Heart right ventricle (tissue), 16 donors: ENCODE results near the gene GFOD1. TPM values are rescaled to one million over a fixed set of nuclear protein-coding genes. Genes with fewer than 3 reads are reported as not detected.

ENCODE experiments used
- ATAC-seq, 8 donors: fragments of 200-7000 bp; cut with Tn5 transposase; one replicate each; pipeline ENCODE4 v1.9.1; 2020; ENCODE audit warnings: mild to moderate bottlenecking in 8 of 8, moderate library complexity in 8 of 8, moderate number of reproducible peaks in 1 of 8
- DNase-seq, 2 donors: peaks; one replicate each; pipeline ENCODE4 v3.0.0-alpha.2; 2020
- H3K27ac ChIP-seq, 10 donors: fragments of 200-600 bp; sonication (generic) in 2 of 10; one replicate each; pipeline versions ENCODE4 v1.5.0 to v1.8.0; 2020 to 2022; ENCODE audit warnings: mild to moderate bottlenecking in 3 of 10
- H3K27me3 ChIP-seq, 7 donors: fragments of 200-600 bp; one replicate each; pipeline ENCODE4 v1.8.0; 2021 to 2022; ENCODE audit warnings: mild to moderate bottlenecking in 2 of 7
- H3K36me3 ChIP-seq, 9 donors: fragments of 200-600 bp; sonication (generic) in 1 of 9; one replicate each; pipeline versions ENCODE4 v1.5.0 to v1.8.0; 2020 to 2022; ENCODE audit warnings: mild to moderate bottlenecking in 2 of 9
- H3K4me1 ChIP-seq, 9 donors: fragments of 200-600 bp; sonication (generic) in 1 of 9; one replicate each; pipeline versions ENCODE4 v1.5.0 to v1.8.0; 2020 to 2022; ENCODE audit warnings: mild to moderate bottlenecking in 4 of 9
- H3K4me3 ChIP-seq, 10 donors: fragments of 200-600 bp; sonication (generic) in 2 of 10; one replicate each; pipeline versions ENCODE4 v1.5.0 to v1.8.0; 2020 to 2022; ENCODE audit warnings: mild to moderate bottlenecking in 7 of 10, moderate library complexity in 2 of 10
- H3K9me3 ChIP-seq, 11 donors: fragments of 200-600 bp in 10 of 11; sonication (generic) in 2 of 11; one replicate each; pipeline versions ENCODE4 v1.5.0 to v1.8.0; 2013 to 2022; ENCODE audit warnings: mild to moderate bottlenecking in 2 of 11, control low read depth in 1 of 11, moderate library complexity in 1 of 11
- WGBS, 2 donors: extraction: QIAGEN DNeasy Blood & Tissue Kit; methylation state at CpG; one replicate each; pipeline ENCODE4 v1.1.7; 2013; ENCODE audit warnings: inconsistent platforms in 1 of 2; 5-methylcytosine and 5-hydroxymethylcytosine counted together
- intact Hi-C, 10 donors: fragments of 100-400 bp; cut with DNase I; formaldehyde crosslinking; loops; one replicate each; pipeline versions ENCODE4 v1.11.1 to v1.14.2; 2022
- polyA plus RNA-seq, 2 donors: library from polyadenylated mRNA; stranded (reverse); fragments of 200-250 nt; gene quantifications; one replicate each; pipeline ENCODE4 v1.2.3, GENCODE V29; 2013
- total RNA-seq, 10 donors: library from RNA; stranded (reverse); fragmentation: NEBNext Ultra II Directional in 3 of 10; extraction: Animal tissue kit (Norgen Biotek cat#: 25700) in 3 of 10; gene quantifications; one replicate each; pipeline versions ENCODE4 v1.2.1 to v1.2.4, GENCODE V29; 2021 to 2023
- TF ChIP-seq, protein P1 (sequence below), 9 donors: fragments of 200-600 bp; sonication (generic) in 2 of 9; IDR thresholded peaks; one replicate each; pipeline versions ENCODE4 v1.5.0 to v1.8.0; 2021 to 2022; ENCODE audit warnings: antibody characterized with exemption in 9 of 9, mild to moderate bottlenecking in 5 of 9, moderate library complexity in 1 of 9
- donor health status: Arrhythmogenic right ventricular cardiomyopathy.
- donor health status: ischemic (EF 13 %, LVEDD 7.1; RV severe dilation, severe dysfunction).
- donor health status: healthy with polysubstance abuse.
- donor health status: DM: no; HTN: yes; CAD: no.
- donor health status: DM: no; HTN: no; CAD: no.
- donor health status: ischemic (EF 25% LVEDD 6.9; RV normal size, moderate dysfunction).
- donor health status: ischemic (EF 25% LVEDD 5.7; RV mildly dilated, moderate dysfunction).
- donor health status: healthy.
- donor health status: DM: yes; HTN: yes; CAD: no.
- donor health status: Ischemic cardiomyopathy.
- donor health status: ischemic (EF 35%, LVEDD 5.7; RV mildly dilated, moderate dysfunction).
- donor health status: nonischemic (EF 11% LVEDD 7.7; RV severe dilation, severe dysfunction).
- donor health status: DM: yes; HTN: yes; CAD: no.
- donor health status: PGD.
- donor health status: ischemic (EF 29% LVEDD 5.4; RV normal size, mild dysfunction).
- donor health status: nonischemic (EF 23%, LVEDD 6.1; RV moderate dilation, normal function).

GFOD1 gene
- total and polyA plus RNA-seq, 12 donors, result 13.8 to 96.5 (median 37.0) TPM

DNA sequence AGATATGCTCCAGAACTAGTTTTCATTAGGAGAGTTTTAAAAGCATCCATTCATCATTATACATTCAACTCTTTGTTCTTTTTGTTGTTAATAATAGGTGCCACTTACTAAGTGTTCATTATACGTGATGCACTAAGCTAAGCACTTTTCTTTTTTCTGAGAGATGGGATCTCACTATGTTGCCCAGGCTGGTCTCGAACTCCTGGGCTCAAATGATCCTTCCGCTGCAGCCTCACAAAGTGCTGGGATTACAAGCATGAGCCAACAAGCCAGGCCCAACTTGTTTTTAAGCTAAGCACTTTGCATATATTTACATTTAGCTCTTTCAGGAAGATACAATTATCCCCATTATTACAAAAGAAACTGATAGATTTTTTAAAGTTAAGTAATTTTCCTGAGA, 5.7 kb upstream of the GFOD1 start:
- DNase-seq, result no peak
- WGBS, 2 donors, result 92% methylated on average over 3 of the region's 3 CpGs
- ATAC-seq, result no peak
- Histone ChIP-seq H3K9me3 (no peaks in the 10 kb centered on the region), H3K4me1 (peaks cover 3 to 40% (median 24%) of the 10 kb centered on the region in 9 donors), H3K36me3 (no peaks in the 10 kb centered on the region), H3K4me3 (no peak overlapping the region), H3K27ac (no peak overlapping the region), H3K27me3 (no peaks in the 10 kb centered on the region)
- intact Hi-C loops, result no loop called here
- TF ChIP-seq, protein P1, sequence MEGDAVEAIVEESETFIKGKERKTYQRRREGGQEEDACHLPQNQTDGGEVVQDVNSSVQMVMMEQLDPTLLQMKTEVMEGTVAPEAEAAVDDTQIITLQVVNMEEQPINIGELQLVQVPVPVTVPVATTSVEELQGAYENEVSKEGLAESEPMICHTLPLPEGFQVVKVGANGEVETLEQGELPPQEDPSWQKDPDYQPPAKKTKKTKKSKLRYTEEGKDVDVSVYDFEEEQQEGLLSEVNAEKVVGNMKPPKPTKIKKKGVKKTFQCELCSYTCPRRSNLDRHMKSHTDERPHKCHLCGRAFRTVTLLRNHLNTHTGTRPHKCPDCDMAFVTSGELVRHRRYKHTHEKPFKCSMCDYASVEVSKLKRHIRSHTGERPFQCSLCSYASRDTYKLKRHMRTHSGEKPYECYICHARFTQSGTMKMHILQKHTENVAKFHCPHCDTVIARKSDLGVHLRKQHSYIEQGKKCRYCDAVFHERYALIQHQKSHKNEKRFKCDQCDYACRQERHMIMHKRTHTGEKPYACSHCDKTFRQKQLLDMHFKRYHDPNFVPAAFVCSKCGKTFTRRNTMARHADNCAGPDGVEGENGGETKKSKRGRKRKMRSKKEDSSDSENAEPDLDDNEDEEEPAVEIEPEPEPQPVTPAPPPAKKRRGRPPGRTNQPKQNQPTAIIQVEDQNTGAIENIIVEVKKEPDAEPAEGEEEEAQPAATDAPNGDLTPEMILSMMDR (IDR thresholded peaks at IDR 0.05), result no peak

DNA sequence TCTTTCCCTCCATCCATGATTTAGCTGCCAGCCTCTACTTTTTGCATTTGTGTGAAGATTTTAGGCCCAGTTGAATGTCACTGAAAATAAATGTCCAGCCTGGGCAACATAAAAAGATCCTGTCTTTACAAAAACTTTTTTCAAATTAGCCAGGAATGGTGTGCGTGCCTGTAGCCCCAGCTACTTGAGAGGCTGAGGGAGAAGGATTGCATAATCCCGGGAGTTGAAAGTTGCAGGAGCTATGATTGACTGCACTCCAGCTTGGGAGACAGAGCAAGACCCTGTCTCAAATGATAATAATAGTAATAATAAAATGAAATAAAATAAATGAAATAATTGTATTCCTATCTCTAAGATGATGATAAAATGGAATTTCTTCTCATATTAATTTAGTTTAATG, 5.0 kb upstream of the GFOD1 start:
- ATAC-seq (no peak), DNase-seq (no peak)
- TF ChIP-seq, protein P1 (IDR thresholded peaks at IDR 0.05), result no peak
- Histone ChIP-seq H3K27ac (no peak overlapping the region), H3K27me3 (no peaks in the 10 kb centered on the region), H3K36me3 (no peaks in the 10 kb centered on the region), H3K4me3 (no peak overlapping the region), H3K4me1 (peaks cover 3 to 43% (median 28%) of the 10 kb centered on the region in 9 donors), H3K9me3 (no peaks in the 10 kb centered on the region)
- intact Hi-C loops, result no loop called here
- whole genome bisulfite sequencing, 2 donors, result 86 to 92% methylated on average over 2 of the region's 2 CpGs

DNA sequence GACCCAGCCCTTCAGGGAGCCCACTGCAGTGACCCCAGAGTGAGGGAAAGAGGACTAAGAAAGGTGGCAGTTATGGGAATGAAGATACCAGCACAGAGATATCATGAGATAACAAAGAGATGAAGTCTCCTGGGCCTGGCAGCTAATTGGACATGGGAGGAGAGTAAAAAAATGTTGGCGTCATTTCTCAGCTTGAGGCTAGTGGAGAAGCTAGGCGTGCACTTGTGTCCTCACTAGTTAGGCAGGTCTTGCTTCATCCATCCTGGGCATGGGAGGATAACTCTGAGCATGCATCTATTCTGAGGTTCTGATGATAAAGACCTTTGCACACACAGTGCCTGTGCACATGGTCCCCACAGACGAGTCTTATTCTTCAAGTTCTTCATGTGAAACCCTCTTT, 4.1 kb upstream of the GFOD1 start:
- 91 to 96% methylated on average over 3 of the region's 3 CpGs for WGBS, 2 donors
- TF ChIP-seq, protein P1 (IDR thresholded peaks at IDR 0.05), result no peak
- peaks cover 3 to 39% (median 23%) of the 10 kb centered on the region in 9 donors for H3K4me1 ChIP-seq
- H3K27ac ChIP-seq, result no peak overlapping the region
- H3K36me3 ChIP-seq, result no peaks in the 10 kb centered on the region
- intact Hi-C loops, result no loop called here
- H3K4me3 ChIP-seq, result no peak overlapping the region
- H3K9me3 ChIP-seq, result no peaks in the 10 kb centered on the region
- DNase-seq, result no peak
- no peaks in the 10 kb centered on the region for H3K27me3 ChIP-seq
- ATAC-seq, result no peak

DNA sequence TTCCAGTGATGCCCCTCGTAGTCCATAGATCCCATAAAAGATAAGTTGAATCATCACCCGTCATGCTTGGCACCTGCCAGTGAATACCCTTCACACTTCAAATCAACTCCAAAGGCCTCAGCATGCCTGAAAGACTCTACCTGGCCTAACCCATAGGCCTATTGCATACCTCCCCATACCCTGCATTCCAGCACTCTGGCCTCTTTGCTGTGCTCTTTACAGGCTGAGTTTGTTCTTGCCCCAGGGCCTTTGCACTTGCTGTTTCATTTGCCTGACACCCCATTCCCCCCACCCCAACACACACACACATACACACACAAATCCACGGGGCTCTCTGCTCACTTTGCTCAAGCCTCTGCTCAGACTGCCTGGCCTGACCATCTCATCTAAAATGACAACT, 3.0 kb upstream of the GFOD1 start:
- WGBS, 2 donors, result 87 to 99% methylated on average over 3 of the region's 3 CpGs
- DNase-seq, result no peak
- intact Hi-C loops, result no loop called here

More for the DNA sequence above, 3.0 kb upstream of the GFOD1 start:
- H3K4me1 ChIP-seq, result peaks cover 3 to 31% (median 17%) of the 10 kb centered on the region in 9 donors
- TF ChIP-seq, protein P1 (IDR thresholded peaks at IDR 0.05), result no peak
- no peaks in the 10 kb centered on the region for H3K27me3 ChIP-seq
- H3K36me3 ChIP-seq, result no peaks in the 10 kb centered on the region
- no peak for ATAC-seq
- H3K9me3 ChIP-seq, result no peaks in the 10 kb centered on the region
- H3K27ac ChIP-seq, result no peak overlapping the region
- H3K4me3 ChIP-seq, result no peak overlapping the region
